ENCODE results near the gene TRDMT1.

TRDMT1 gene

GRCh38 chr10:17171141-17171641, 30.3 kb downstream of the TRDMT1 start:
- DNase-seq: no peak

GRCh38 chr10:17169803-17170202, 31.7 kb downstream of the TRDMT1 start:
- no peak for DNase-seq

- DNase-seq: no peak
Observed at GRCh38 chr10:17166699-17167098, 34.8 kb downstream of the TRDMT1 start.

DNA sequence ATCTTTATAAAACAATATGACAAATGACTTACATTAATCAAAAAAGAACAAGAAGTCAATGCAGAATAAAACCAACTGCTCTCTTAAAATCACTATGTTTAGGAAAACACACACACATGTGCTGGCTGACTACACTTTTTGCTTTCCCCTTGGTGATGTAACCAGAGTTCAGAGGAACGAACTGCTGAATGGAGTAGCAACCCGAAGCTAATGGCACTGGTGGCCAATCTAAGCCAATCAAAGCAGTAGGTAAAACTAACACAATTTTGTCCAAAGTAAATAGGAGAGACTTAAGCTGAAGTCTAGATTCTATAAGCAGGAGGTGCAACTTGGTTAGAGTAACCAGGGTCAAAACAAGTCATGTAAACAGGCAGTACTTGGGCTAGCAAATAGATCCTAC, 38.6 kb downstream of the TRDMT1 start:
- no peak for DNase-seq

DNA sequence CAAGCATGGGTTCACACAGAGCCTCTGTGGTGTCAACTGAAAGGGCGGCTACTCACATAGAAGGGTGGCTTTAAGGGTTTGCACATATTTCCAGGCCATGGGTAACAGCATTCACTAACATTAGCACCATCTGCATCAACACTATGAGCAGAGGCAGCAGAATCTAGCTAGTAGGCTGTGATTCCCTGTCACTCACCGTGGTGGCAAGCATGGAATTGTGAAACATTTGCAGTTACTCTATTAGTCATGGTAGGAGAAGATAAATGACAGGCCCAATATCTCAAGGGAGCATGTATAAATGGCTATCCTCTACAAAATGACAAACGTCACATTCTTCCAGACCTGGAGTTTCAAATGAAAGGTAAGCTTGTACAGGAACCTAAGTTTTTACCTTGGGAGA, 39.7 kb downstream of the TRDMT1 start:
- no peak for DNase-seq

DNA sequence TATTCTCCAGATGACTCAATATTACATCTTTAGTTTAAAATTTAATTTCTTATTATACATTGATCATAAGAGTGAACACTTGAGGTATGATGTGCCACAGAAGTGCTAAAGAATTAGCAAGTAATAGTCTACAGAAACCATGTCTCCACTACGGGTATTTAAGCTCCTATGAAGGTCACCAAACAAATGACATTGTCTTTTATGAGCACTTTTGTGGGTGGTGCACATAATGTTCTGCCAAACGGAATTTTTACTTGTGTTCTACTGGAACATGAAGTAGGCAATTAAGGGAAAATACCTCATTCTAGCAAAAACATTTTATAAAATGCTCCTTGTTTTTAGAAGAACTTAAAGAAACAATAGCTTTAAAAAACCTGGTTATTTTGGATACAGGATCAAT, 44.4 kb downstream of the TRDMT1 start:
- DNase-seq: no peak

- no peak for DNase-seq
Observed at GRCh38 chr10:17155826-17156225, 45.6 kb downstream of the TRDMT1 start.

DNA sequence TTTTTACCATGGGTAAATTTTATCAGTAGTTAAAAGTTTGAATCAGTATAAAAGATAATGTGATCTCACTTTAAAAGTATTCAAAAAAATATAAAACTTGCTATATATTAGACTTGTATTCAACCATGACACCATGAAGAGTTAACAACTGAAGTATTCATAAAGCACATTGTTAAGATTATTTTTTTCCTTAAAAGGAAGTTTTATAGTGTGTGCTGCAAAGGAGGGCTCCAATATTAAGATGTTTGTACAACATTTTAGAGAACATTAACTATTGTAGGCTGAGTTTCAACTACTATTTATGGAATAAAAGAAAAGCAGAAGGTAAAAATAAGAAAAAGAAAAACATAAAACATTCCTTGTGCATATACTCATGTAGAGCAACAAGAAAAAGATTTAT, 47.4 kb downstream of the TRDMT1 start:
- DNase-seq: no peak

DNA sequence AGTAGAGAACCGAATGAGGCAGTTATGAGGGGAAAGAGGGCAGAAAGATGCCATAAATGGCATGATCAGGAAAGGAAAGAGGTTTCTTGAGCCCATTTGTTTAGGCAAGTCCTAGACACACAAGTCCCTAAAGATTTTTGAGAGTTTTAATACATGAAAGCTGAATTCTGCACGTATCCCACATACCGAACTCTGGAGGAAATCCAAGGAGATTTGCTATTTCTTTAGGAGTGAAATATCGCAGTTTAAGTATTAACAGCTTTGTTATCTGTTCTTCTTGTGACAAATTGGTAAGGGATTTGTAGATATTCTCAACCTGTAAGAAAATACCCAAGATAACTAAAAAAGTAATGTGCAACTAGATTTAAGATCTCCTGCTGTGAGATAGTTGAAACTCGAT, 48.2 kb downstream of the TRDMT1 start:
- DNase-seq: no peak

DNA sequence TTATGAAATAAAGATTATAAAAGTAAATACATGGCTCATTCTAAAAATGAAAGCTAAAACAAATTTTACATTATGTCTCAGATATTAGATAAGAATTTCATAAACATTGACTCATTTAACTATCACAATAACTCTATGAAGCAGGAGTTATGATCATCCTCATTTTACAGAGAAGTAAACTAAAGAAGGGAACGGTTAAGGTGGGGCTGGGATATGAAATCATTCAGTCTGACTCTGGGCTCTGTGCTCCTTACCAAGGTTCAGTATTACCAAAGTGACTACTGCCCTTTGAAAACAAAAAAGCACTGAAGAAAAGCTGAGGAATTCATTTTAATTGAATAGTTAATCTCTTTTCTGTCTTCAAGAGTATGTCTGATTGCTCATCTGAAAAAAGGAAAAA, 49.8 kb downstream of the TRDMT1 start:
- DNase-seq: no peak

DNA sequence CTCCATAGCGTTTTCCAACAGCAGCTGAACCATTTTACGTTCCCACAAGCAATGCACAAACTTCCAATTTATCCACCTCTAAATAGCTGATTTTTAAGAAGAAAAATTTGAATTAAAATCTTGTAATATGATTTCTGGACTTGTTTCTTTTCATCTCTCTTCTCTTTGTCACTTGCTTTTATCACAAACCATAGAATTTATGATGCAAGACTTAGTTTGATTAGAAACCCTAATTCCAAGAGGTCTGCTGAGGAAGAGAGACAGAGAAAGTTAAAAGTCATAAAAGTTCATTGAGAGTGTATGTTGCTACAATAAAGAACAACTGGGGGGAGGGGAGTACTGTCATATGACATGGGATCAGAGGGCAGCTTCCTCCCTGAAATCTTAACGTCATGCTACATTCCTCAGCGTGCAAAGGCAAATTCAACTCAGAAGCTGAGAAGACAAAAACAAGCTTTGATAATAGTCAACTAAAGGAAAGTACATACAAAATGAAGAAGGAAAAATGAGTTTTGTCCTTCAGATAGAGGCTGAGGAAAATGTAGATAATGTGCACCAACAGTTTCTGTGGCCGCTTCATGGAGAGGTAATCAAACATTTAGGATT, 53.5 kb downstream of the TRDMT1 start:
- no peak for DNase-seq

DNA sequence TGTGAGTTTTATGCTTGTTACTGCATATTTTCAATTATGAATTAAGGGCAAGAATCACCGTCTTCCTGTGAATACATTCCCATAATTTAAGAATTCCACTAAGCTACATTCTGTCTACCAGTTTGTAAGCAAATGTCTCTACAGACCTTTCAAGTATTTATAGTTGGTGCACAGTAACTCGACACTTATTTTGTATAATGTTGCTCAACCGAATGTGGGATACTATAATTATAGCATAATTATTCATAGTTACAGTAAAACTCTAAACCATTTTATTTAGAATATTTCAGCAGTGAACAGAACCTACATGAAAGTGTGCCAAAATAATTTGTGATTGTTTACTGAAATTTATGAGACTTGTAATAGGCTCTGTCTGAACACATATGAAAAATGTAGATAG, 54.6 kb downstream of the TRDMT1 start:
- DNase-seq: no peak

DNA sequence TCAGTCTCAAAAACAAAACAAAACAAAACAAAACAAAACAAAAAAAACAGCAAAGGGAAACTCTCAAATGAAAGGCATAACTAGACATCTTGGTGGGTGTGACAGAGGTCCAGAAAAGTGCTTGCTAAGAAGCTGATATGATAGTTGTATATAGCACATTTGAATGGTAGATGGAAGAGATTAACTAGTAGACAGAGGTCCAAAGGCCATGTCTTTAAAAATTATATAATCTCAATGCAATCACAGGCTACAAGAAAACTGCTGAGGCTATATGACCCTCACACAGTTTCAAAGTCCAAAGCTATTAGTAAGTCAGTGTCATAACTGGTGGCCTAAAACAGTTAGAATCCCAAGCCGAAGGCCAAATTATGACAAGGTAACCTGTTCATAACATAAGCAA, 56.2 kb downstream of the TRDMT1 start:
- no peak for DNase-seq

- no peak for DNase-seq
Observed at GRCh38 chr10:17144757-17145156, 56.7 kb downstream of the TRDMT1 start.

- no peak for DNase-seq
Observed at GRCh38 chr10:17144032-17144431, 57.4 kb downstream of the TRDMT1 start.

- no peak for DNase-seq
Observed at GRCh38 chr10:17143055-17143690, 58.3 kb downstream of the TRDMT1 start.

DNA sequence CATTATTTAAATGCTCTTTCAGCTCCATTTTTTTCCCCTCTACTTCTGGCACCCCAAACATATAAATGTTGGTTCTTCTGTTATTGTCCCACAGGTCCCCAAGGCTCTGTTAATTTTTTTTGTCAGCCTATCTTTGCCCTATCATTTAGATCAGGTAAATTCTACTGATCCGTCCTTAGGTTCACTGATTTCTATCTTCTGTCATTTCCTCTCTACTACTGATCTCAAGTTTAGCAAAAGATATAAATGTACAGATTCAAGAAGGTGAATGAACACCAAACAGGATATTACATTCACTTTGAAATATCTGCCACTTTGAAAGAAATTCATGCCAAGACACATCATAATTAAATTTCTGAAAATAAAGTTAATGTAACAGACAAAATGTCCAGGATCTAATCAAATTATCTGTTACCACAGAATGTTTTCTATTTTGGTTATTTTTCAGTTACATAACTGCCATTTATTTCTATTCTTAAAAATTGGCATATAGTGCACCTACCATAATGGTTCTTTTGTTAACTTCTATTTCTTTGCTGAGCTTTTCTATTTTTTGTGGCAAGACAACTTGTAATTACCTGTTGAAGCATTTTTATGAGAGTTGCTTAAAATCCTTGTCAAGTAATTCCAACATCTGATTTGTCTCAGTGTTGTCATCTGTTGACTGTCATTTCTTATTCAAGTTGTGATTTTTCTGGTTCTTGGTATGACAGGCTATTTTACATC, 59.8 kb downstream of the TRDMT1 start:
- no peak for DNase-seq

GRCh38 chr10:17140386-17140761, 61.1 kb downstream of the TRDMT1 start:
- DNase-seq: no peak

DNA sequence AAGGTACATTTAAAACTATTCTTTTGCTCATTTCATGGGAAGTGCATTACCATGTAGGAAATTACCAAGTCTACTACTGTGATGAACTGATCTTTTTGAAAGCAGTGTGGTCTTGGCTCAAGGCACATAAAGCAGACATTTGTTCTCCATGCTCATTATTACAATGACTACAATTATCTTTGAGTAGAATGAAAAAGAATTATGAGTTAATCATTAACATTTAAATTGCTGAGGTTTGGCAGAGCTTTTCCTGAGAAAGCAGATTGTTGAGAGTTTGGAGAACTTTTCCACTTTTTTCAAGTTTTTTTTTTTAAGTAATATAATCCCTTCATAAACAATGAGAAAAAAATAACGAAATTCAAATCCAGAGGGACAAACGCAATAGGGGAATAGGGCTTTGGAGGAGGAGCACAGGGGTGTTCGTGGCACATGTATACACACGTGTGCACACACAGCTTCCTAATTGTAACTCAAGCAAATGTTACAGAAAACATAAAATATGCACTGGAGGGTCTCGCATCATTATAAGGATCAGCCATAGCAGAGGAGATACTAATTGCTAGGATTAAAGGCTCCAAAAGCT, 62.9 kb downstream of the TRDMT1 start:
- no peak for DNase-seq

GRCh38 chr10:17134737-17135260, 66.7 kb downstream of the TRDMT1 start:
- no peak for DNase-seq

GRCh38 chr10:17134282-17134681, 67.2 kb downstream of the TRDMT1 start:
- DNase-seq: no peak

DNA sequence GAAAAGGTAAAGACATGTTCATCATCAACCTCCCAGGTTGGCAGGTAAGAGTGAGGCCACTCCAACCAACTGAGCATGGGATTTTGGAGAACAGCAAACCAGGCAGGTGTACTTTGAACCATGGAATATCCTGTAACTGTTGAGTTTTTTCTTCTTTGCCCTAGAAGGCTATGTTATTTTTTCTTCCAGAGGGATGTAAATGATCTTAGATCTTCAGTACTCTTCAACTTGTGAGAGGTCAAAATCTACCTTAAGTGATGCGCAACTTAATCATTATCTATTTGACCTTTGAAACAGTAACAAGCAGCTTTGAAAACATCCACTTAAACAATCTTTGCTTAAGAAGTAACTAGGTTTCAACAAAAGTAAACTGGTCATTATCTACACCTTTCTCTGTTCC, 71.7 kb downstream of the TRDMT1 start, which contains the start of gene CUBN:
CUBN (minus strand) TSS at position 71 of the 400 bp plus-strand sequence; CDS start at position 25, 46 bp downstream.
- DNase-seq: no peak

GRCh38 chr10:17128261-17128660, 73.2 kb downstream of the TRDMT1 start:
- DNase-seq: no peak

GRCh38 chr10:17126327-17126726, 75.1 kb downstream of the TRDMT1 start:
- no peak for DNase-seq

All from DMS79 (cell line).